Breast epithelium (tissue), 4 donors: ENCODE results near the gene BBX. TPM values are rescaled to one million over a fixed set of nuclear protein-coding genes. Genes with fewer than 3 reads are reported as not detected.

Source experiments
- DNase-seq, 2 donors: peaks; one replicate each; pipeline ENCODE4 v3.0.0-alpha.2; 2019; ENCODE audit warnings: low spot score in 2 of 2
- H3K27ac ChIP-seq, 2 donors: fragments of 200-600 bp; sonication (generic) in 1 of 2; one replicate each; pipeline ENCODE4 v1.5.1; 2016 to 2019; ENCODE audit warnings: mild to moderate bottlenecking in 1 of 2
- H3K27me3 ChIP-seq, 2 donors: fragments of 200-600 bp; sonication (generic) in 1 of 2; one replicate each; pipeline versions ENCODE4 v1.5.1 to v1.6.0; 2017 to 2019; ENCODE audit warnings: control low read depth in 1 of 2, mild to moderate bottlenecking in 1 of 2
- H3K36me3 ChIP-seq: fragments of 200-600 bp; one replicate; pipeline ENCODE4 v1.5.1; 2019
- H3K4me1 ChIP-seq, 2 donors: fragments of 200-600 bp; sonication (generic); one replicate each; pipeline ENCODE4 v1.5.1; 2016 to 2019; ENCODE audit warnings: control low read depth in 1 of 2
- H3K4me3 ChIP-seq, 3 donors: fragments of 200-600 bp; sonication (generic); 1 replicate in 2 of 3; 2 replicates in 1 of 3; pipeline ENCODE4 v1.5.1; 2016 to 2019; ENCODE audit warnings: mild to moderate bottlenecking in 3 of 3, moderate library complexity in 2 of 3
- H3K9me3 ChIP-seq, 2 donors: fragments of 200-600 bp; sonication (generic) in 1 of 2; one replicate each; pipeline ENCODE4 v1.5.1; 2016 to 2019; ENCODE audit warnings: control low read depth in 1 of 2
- POLR2A ChIP-seq: fragments of 450-650 bp; IDR thresholded peaks from one replicate; pipeline ENCODE4 v1.6.1; 2016; ENCODE audit warnings: antibody characterized with exemption, mild to moderate bottlenecking, moderate library complexity
- POLR2AphosphoS5 ChIP-seq, 3 donors: sonication (generic); formaldehyde crosslinking; IDR thresholded peaks; one replicate each; pipeline ENCODE4 v1.6.1; 2017; ENCODE audit warnings: antibody characterized with exemption in 3 of 3
- intact Hi-C: fragments of 100-400 bp; cut with DNase I; formaldehyde crosslinking; loops from one replicate; pipeline ENCODE4 v1.15.1; 2023; ENCODE audit warnings: low total_unique reads
- total RNA-seq, 3 donors: library from RNA; depleted of rRNA; stranded (reverse); fragments of >200 nt; gene quantifications; one replicate each; pipeline ENCODE4 v1.1.0, GENCODE V29; 2016
- TF ChIP-seq, protein P1 (sequence below), 3 donors: fragments of 450-650 bp; IDR thresholded peaks; one replicate each; pipeline ENCODE4 v1.5.1; 2016 to 2017; ENCODE audit warnings: antibody characterized with exemption in 3 of 3, mild to moderate bottlenecking in 3 of 3, moderate library complexity in 3 of 3

BBX gene
- total RNA-seq, 3 donors from 2014 or later = 59.0 to 95.9 (median 70.8) TPM

DNA sequence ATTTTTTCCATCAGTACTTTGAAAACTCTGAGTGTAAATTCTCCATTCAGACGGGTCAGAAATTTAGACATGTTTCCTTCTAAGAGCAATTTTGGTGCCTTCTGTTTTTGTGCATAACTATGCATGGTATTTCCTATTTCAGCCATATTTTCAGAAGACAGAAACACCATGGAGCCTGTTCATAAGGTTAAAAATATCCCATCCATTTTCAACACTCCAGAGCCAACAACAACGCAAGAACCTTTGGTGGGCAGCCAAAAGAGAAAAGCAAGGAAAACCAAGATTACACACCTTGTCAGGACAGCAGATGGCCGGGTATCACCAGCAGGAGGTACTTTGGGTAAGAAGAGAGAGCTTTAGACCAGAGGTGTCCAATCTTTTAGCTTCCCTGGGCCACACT, 275.6 kb downstream of the BBX start:
- Histone ChIP-seq H3K27me3 (no peaks in the 10 kb centered on the region), H3K36me3 (peaks cover 19% of the 10 kb centered on the region), H3K4me1 (no peaks in the 10 kb centered on the region), H3K27ac (no peak overlapping the region), H3K4me3 (no peak overlapping the region), H3K9me3 (no peaks in the 10 kb centered on the region)
- intact Hi-C loops = no loop called here
- DNase-seq = no peak
- TF ChIP-seq POLR2AphosphoS5 (IDR thresholded peaks at IDR 0.05) (no peak), POLR2A (no peak)
- TF ChIP-seq, protein P1, sequence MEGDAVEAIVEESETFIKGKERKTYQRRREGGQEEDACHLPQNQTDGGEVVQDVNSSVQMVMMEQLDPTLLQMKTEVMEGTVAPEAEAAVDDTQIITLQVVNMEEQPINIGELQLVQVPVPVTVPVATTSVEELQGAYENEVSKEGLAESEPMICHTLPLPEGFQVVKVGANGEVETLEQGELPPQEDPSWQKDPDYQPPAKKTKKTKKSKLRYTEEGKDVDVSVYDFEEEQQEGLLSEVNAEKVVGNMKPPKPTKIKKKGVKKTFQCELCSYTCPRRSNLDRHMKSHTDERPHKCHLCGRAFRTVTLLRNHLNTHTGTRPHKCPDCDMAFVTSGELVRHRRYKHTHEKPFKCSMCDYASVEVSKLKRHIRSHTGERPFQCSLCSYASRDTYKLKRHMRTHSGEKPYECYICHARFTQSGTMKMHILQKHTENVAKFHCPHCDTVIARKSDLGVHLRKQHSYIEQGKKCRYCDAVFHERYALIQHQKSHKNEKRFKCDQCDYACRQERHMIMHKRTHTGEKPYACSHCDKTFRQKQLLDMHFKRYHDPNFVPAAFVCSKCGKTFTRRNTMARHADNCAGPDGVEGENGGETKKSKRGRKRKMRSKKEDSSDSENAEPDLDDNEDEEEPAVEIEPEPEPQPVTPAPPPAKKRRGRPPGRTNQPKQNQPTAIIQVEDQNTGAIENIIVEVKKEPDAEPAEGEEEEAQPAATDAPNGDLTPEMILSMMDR (IDR thresholded peaks at IDR 0.05) = no peak

DNA sequence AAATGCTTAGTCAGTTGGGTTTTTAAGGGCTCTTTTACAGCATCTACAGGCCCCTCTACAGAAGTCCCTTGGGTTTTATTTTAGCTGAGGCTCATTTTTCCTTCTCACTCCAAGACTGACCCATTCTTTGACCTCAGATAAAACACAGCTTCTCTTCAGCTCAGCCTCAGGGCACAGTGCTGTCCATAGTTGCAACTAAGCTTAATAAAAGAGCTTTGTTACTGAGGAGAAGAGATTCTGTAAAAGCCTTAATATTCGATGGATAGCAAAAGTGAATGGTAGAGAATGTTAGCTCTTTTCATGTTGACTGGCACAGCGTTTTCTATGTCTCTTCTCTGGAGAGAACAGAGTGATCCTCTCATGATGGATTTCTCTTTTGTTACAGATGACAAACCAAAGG, 277.9 kb downstream of the BBX start:
- Histone ChIP-seq H3K27ac (no peak overlapping the region), H3K9me3 (no peaks in the 10 kb centered on the region), H3K27me3 (no peaks in the 10 kb centered on the region), H3K36me3 (peaks cover 19% of the 10 kb centered on the region), H3K4me1 (no peaks in the 10 kb centered on the region), H3K4me3 (no peak overlapping the region)
- DNase-seq = no peak
- TF ChIP-seq POLR2A = no peak
- no peak for TF ChIP-seq POLR2AphosphoS5 (IDR thresholded peaks at IDR 0.05)
- TF ChIP-seq, protein P1 (IDR thresholded peaks at IDR 0.05) = no peak
- intact Hi-C loops = no loop called here

DNA sequence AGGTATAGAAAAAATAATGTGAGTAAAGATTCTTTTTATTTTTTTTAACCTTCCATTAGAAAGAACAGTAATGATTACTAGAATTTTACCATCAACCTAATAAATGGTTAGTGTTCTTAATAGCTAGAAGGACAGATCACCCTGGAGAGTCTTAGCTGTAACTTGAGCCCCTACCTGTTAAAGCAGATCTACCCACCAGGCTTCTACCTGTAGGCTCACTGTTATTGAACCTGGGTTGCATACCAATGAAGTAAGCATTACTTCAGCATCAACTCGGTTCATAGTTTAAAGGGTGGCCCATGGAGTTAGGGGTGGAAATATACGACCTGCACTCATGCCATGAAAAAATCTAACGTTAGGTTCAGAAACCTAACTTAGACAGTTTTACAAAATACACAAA, 280.4 kb downstream of the BBX start:
- no peak overlapping the region for H3K4me3 ChIP-seq
- TF ChIP-seq, protein P1 (IDR thresholded peaks at IDR 0.05) = no peak
- TF ChIP-seq POLR2A (no peak), POLR2AphosphoS5 (IDR thresholded peaks at IDR 0.05) (no peak)
- no peaks in the 10 kb centered on the region for H3K9me3 ChIP-seq
- no peaks in the 10 kb centered on the region for H3K27me3 ChIP-seq
- no peak overlapping the region for H3K27ac ChIP-seq
- no peaks in the 10 kb centered on the region for H3K4me1 ChIP-seq
- intact Hi-C loops = no loop called here
- no peak for DNase-seq
- H3K36me3 ChIP-seq = peaks cover 26% of the 10 kb centered on the region

DNA sequence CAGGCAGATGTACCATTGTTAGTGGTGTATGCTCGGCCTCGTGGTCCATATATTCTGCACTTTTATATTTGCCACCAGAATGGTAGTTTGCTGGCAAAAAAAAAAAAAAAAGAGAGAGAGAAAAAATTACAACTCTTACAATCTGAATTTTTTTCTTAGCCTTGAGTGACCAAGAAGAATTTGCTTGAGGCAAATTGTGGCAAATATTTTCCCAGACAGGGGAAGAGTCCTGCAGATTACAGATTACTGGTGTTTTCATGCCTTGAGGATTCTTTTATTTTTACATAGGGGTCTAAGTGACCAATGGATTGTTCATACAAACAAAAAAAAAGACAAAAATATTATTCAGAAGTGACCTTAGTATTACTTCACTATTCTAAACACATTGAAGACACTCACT, 283.3 kb downstream of the BBX start:
- Histone ChIP-seq H3K27ac (no peak overlapping the region), H3K4me3 (no peak overlapping the region), H3K36me3 (peaks cover 26% of the 10 kb centered on the region), H3K4me1 (no peaks in the 10 kb centered on the region), H3K9me3 (no peaks in the 10 kb centered on the region), H3K27me3 (no peaks in the 10 kb centered on the region)
- no peak for DNase-seq
- TF ChIP-seq POLR2AphosphoS5 (IDR thresholded peaks at IDR 0.05) = no peak
- no peak for TF ChIP-seq POLR2A
- intact Hi-C loops = no loop called here

DNA sequence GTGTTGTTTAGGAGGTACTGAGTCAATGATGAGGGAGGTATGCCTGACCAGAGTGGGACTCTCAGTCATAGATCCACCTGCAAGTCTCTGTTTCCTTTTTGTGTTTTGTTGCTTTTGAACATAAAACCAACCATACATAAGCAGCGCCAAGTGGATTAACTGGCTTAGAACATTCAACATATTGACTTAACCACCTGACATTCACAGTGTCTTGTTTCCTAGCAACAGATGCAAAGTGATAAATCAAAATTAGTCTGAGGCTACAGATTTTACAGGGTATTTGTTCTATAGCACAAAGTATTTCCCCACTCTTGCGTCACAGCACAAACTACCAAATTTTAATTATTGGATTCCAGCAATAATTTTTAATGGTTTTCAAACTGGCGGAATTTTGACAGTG, 283.8 kb downstream of the BBX start:
- TF ChIP-seq, protein P1 (IDR thresholded peaks at IDR 0.05) = no peak
- TF ChIP-seq POLR2AphosphoS5 (IDR thresholded peaks at IDR 0.05) = no peak
- TF ChIP-seq POLR2A = no peak
- Histone ChIP-seq H3K4me1 (no peaks in the 10 kb centered on the region), H3K27me3 (no peaks in the 10 kb centered on the region), H3K9me3 (no peaks in the 10 kb centered on the region), H3K27ac (no peak overlapping the region), H3K4me3 (no peak overlapping the region), H3K36me3 (peaks cover 21% of the 10 kb centered on the region)
- no peak for DNase-seq
- intact Hi-C loops = no loop called here
